Measurements from ENCODE around the gene TMEM168. TPM values are rescaled to one million over a fixed set of nuclear protein-coding genes. Genes with fewer than 3 reads are reported as not detected.

The TMEM168 gene
- total and polyA plus RNA-seq, 2 of the 13 experiments (the other 11 are each of a cell fraction or from before 2014, with no cell fraction given): 8.7 to 15.7 TPM

- TF ChIP-seq, protein P1, sequence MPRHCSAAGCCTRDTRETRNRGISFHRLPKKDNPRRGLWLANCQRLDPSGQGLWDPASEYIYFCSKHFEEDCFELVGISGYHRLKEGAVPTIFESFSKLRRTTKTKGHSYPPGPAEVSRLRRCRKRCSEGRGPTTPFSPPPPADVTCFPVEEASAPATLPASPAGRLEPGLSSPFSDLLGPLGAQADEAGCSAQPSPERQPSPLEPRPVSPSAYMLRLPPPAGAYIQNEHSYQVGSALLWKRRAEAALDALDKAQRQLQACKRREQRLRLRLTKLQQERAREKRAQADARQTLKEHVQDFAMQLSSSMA (CRISPR knock-in tag; IDR thresholded peaks at IDR 0.05): no peak; the same call in 1 of the 2 replicates
- no peak for TF ChIP-seq ZNF235 (CRISPR knock-in tag; IDR thresholded peaks at IDR 0.05; ENCODE audit: borderline replicate concordance)
- TF ChIP-seq ASH2L (IDR thresholded peaks at IDR 0.05; ENCODE audit: insufficient read length, low read depth, low read length): peak; percentile 85
- no peak for TF ChIP-seq ISX (CRISPR knock-in tag; conservative IDR thresholded peaks at IDR 0.05)
- no peak for TF ChIP-seq SRF (IDR thresholded peaks at IDR 0.05; ENCODE audit: low read depth, low read length)
- peak; percentile 95 for TF ChIP-seq PHF8 (CRISPR knock-in tag; IDR thresholded peaks at IDR 0.05)
- TF ChIP-seq ADNP (CRISPR knock-in tag; IDR thresholded peaks at IDR 0.05): no peak
- no peak for TF ChIP-seq RXRB (CRISPR knock-in tag; IDR thresholded peaks at IDR 0.05; ENCODE audit: borderline replicate concordance)
- no peak for TF ChIP-seq ZKSCAN1 (IDR thresholded peaks at IDR 0.05; ENCODE audit: low read length)
- TF ChIP-seq, protein P2, sequence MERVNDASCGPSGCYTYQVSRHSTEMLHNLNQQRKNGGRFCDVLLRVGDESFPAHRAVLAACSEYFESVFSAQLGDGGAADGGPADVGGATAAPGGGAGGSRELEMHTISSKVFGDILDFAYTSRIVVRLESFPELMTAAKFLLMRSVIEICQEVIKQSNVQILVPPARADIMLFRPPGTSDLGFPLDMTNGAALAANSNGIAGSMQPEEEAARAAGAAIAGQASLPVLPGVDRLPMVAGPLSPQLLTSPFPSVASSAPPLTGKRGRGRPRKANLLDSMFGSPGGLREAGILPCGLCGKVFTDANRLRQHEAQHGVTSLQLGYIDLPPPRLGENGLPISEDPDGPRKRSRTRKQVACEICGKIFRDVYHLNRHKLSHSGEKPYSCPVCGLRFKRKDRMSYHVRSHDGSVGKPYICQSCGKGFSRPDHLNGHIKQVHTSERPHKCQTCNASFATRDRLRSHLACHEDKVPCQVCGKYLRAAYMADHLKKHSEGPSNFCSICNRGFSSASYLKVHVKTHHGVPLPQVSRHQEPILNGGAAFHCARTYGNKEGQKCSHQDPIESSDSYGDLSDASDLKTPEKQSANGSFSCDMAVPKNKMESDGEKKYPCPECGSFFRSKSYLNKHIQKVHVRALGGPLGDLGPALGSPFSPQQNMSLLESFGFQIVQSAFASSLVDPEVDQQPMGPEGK (CRISPR knock-in tag; IDR thresholded peaks at IDR 0.05): no peak
- no peak for TF ChIP-seq ZNF589 (CRISPR knock-in tag; conservative IDR thresholded peaks at IDR 0.05)
- TF ChIP-seq NBN (conservative IDR thresholded peaks at IDR 0.05): no peak
- TF ChIP-seq CHD2 (IDR thresholded peaks at IDR 0.05; ENCODE audit: low read depth, low read length): no peak
- no peak for TF ChIP-seq CC2D1A (CRISPR knock-in tag; IDR thresholded peaks at IDR 0.05)
- TF ChIP-seq SUZ12 (IDR thresholded peaks at IDR 0.05; ENCODE audit: low read depth, low read length): no peak
- TF ChIP-seq, protein P3, sequence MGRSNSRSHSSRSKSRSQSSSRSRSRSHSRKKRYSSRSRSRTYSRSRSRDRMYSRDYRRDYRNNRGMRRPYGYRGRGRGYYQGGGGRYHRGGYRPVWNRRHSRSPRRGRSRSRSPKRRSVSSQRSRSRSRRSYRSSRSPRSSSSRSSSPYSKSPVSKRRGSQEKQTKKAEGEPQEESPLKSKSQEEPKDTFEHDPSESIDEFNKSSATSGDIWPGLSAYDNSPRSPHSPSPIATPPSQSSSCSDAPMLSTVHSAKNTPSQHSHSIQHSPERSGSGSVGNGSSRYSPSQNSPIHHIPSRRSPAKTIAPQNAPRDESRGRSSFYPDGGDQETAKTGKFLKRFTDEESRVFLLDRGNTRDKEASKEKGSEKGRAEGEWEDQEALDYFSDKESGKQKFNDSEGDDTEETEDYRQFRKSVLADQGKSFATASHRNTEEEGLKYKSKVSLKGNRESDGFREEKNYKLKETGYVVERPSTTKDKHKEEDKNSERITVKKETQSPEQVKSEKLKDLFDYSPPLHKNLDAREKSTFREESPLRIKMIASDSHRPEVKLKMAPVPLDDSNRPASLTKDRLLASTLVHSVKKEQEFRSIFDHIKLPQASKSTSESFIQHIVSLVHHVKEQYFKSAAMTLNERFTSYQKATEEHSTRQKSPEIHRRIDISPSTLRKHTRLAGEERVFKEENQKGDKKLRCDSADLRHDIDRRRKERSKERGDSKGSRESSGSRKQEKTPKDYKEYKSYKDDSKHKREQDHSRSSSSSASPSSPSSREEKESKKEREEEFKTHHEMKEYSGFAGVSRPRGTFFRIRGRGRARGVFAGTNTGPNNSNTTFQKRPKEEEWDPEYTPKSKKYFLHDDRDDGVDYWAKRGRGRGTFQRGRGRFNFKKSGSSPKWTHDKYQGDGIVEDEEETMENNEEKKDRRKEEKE (IDR thresholded peaks at IDR 0.05): no peak
- TF ChIP-seq, protein P4, sequence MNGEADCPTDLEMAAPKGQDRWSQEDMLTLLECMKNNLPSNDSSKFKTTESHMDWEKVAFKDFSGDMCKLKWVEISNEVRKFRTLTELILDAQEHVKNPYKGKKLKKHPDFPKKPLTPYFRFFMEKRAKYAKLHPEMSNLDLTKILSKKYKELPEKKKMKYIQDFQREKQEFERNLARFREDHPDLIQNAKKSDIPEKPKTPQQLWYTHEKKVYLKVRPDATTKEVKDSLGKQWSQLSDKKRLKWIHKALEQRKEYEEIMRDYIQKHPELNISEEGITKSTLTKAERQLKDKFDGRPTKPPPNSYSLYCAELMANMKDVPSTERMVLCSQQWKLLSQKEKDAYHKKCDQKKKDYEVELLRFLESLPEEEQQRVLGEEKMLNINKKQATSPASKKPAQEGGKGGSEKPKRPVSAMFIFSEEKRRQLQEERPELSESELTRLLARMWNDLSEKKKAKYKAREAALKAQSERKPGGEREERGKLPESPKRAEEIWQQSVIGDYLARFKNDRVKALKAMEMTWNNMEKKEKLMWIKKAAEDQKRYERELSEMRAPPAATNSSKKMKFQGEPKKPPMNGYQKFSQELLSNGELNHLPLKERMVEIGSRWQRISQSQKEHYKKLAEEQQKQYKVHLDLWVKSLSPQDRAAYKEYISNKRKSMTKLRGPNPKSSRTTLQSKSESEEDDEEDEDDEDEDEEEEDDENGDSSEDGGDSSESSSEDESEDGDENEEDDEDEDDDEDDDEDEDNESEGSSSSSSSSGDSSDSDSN (CRISPR knock-in tag; IDR thresholded peaks at IDR 0.05): peak; percentile 74
- peak; percentile 73 for TF ChIP-seq THAP11 (CRISPR knock-in tag; IDR thresholded peaks at IDR 0.05)
- TF ChIP-seq, protein P5, sequence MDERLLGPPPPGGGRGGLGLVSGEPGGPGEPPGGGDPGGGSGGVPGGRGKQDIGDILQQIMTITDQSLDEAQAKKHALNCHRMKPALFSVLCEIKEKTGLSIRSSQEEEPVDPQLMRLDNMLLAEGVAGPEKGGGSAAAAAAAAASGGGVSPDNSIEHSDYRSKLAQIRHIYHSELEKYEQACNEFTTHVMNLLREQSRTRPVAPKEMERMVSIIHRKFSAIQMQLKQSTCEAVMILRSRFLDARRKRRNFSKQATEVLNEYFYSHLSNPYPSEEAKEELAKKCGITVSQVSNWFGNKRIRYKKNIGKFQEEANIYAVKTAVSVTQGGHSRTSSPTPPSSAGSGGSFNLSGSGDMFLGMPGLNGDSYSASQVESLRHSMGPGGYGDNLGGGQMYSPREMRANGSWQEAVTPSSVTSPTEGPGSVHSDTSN (CRISPR knock-in tag; IDR thresholded peaks at IDR 0.05): no peak
- TF ChIP-seq RBM22 (optimal IDR thresholded peaks at IDR 0.05; ENCODE audit: low read length): no peak
- TF ChIP-seq SOX5 (CRISPR knock-in tag; IDR thresholded peaks at IDR 0.05; ENCODE audit: borderline replicate concordance): no peak
These were observed at the start of gene TMEM168 (continued) for GRCh38 chr7:112789817-112790585.
